ENCODE results near the gene HTD2.
A peak's percentile ranks its signal among the peaks of the same experiment; 100 is the strongest.
"Not testable (repeated sequence)": the region's sequence is repeated elsewhere in the genome, so short reads cannot be mapped to it uniquely, and the experiment has no call there.

Gene HTD2

DNA sequence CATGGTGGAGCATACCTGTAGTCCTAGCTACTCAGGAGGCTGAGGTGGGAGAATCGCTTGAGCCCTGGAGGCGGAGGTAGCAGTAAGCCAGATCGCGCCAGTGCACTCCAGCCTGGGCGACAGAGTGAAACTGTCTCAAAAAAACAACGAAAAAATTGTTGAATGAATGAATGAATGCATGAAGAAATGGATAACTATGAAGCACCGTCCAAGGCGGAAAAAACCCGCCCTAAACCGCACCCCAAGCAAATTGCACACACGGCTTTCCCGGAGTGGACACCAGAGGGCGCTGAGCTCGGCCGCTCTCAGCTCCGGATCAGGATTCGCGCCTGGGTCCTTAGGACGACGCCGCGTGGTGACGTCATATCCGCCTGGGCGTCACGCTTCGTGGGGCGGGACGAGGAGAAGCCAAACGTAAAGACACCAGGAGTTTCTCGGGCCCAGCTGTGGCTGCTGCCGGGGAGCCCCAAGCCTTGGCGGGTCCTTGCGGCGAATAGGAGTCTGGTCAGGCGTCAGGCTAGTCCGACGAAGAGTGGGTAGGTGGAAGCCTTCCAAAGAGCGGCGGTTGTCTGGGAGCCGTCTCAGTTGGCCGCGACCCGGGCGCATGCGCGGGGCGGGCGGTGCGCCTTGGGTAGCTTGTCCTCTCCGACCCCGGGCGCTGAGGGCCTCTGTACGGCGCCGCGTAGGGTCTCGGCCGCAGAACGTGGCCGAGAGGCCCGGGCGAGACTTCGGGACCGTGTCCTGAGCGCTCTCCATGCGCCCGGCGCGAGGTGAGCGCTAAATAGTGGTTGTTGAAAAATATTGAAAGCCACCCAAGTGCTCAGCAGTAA, at the start of gene HTD2, which contains the start of gene RPP14:
Gene HTD2 (plus strand): TSS at position 639 of the 830 bp plus-strand sequence. CDS start 11,094 bp downstream, outside the sequence.
Gene RPP14 (plus strand): TSS at position 364 of the 830 bp plus-strand sequence. CDS start 4,085 bp downstream, outside the sequence.
- ChIA-PET CTCF (interaction anchor here (0.6 to 2.5 kb wide), 14 partner anchors 10 to 707 kb away, joined by 3 to 8 read pairs (median 4); no protein-coding TSS in a partner anchor), POLR2A (ENCODE audit: low non-redundant PET) (no interaction called here)
- DNase-seq (ENCODE audit: low spot score) = peak; percentile 88
- TF ChIP-seq, protein P1, sequence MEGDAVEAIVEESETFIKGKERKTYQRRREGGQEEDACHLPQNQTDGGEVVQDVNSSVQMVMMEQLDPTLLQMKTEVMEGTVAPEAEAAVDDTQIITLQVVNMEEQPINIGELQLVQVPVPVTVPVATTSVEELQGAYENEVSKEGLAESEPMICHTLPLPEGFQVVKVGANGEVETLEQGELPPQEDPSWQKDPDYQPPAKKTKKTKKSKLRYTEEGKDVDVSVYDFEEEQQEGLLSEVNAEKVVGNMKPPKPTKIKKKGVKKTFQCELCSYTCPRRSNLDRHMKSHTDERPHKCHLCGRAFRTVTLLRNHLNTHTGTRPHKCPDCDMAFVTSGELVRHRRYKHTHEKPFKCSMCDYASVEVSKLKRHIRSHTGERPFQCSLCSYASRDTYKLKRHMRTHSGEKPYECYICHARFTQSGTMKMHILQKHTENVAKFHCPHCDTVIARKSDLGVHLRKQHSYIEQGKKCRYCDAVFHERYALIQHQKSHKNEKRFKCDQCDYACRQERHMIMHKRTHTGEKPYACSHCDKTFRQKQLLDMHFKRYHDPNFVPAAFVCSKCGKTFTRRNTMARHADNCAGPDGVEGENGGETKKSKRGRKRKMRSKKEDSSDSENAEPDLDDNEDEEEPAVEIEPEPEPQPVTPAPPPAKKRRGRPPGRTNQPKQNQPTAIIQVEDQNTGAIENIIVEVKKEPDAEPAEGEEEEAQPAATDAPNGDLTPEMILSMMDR (conservative IDR thresholded peaks at IDR 0.05; ENCODE audit: low read depth) = peak; percentile 95
- H3K27ac ChIP-seq = peak within 1 kb of the TSS; percentile 94

DNA sequence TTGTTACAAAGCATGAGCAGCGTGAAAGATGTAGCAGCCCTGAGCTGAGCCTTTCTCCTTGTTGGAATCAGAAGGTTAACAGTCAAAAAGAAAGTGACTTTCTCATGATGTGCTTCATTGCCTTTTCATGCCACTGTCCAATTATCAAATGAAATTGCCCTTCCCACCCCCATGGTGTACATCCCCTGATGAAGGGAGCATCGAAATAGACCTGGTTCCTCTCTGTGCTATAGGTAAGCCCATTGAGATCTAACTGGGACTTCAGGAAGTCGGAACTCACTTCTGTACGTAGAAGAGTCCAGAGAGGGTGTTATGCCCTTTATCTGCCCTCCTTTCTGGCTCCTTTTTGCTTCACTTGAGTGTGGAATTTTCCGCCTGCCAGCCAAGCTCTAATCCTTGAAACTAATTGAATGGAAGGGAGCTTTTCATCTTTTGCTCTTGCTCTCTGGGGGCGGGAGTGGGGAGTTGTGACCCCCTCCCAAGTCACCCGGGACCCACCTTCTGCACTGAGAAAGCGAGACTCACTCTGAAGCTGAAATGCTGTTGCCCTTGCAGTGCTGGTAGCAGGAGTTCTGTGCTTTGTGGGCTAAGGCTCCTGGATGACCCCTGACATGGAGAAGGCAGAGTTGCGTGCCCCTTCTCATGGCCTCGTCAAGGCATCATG, 47.8 kb upstream of the HTD2 start:
- no peak overlapping the region for H3K27ac ChIP-seq
- no peak for DNase-seq (ENCODE audit: low spot score)
- CTCF ChIA-PET = no interaction called here
- POLR2A ChIA-PET (ENCODE audit: low non-redundant PET) = no interaction called here
- TF ChIP-seq, protein P1 (conservative IDR thresholded peaks at IDR 0.05; ENCODE audit: low read depth) = no peak

DNA sequence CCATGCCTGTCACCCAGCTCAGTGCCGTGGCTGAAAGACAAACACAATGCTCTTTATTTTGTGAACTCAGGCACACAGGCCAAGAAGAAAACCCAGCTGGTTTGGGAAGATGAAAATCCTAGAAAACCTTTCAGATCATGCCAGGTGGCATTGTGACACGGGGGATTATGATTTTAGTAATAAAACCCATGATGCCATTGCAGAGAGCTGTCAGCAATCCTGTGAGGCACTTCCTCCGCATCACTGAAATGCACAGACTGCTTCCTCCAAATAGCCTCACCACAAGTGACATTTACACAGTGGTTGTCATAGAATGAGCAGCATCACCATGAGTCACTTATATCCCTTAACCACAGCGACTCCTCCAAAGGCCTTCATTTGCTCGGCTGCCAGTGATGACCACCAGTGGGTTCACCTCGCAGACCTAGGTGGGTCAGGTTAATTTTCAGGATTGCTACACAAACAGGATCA, 46.0 kb upstream of the HTD2 start:
- H3K27ac ChIP-seq = no peak overlapping the region
- DNase-seq (ENCODE audit: low spot score) = no peak
- ChIA-PET CTCF (no interaction called here), POLR2A (ENCODE audit: low non-redundant PET) (no interaction called here)
- TF ChIP-seq, protein P1 (conservative IDR thresholded peaks at IDR 0.05; ENCODE audit: low read depth) = no peak

DNA sequence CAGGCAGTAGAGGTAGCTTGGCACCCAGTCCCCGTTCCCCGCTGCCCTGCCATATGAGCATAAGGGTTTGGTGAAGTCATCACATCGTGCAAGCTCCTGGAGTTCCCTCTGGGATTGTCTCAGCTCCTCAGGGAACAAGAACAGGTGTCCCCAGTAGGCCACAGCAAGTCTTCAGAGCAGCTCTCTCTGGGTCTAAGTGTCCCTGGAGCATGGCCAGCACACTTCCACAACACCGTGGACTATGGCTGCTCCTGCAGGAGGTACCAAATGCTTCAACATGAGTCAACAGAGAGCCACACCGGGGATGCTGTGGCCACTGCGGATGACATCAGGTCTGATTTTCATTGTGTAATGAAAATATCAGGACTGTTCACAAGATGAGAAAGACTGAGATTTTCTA, 45.6 kb upstream of the HTD2 start:
- no peak overlapping the region for H3K27ac ChIP-seq
- POLR2A ChIA-PET (ENCODE audit: low non-redundant PET) = no interaction called here
- no peak for DNase-seq (ENCODE audit: low spot score)
- CTCF ChIA-PET = no interaction called here
- TF ChIP-seq, protein P1 (conservative IDR thresholded peaks at IDR 0.05; ENCODE audit: low read depth) = no peak

DNA sequence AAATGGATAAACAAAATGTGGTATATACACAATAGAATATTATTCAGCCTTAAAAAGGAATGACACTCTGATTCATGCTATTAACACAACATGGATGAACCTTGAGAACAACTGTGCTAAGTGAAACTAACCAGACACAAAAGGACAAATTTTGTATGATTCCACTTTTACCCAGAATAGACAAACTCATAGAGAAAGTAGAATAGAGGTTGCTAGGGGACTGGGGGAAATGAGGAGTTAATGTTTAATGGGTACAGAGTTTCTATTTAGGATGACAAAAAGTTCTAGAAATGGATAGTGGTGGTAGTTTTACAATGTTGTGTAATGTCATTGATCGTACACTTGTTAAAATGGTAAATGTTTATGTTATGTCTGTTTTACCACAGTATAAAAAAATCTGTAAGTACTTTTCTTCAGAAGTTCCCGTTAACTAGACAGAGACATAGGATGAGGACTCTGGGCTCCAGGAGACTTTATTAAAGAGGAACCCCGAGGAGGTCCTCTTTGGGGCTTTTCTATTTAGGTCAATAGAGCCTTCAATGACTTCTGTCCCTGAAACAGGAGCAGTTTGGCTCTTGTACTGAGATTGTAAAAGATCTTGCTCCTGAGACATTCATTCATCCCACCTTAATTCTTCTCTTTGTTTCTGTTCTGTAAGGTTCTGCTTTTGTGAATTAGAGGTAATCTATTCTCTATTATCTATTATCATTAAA, 44.2 kb upstream of the HTD2 start:
- POLR2A ChIA-PET (ENCODE audit: low non-redundant PET) = no interaction called here
- DNase-seq (ENCODE audit: low spot score) = no peak
- CTCF ChIA-PET = no interaction called here
- no peak overlapping the region for H3K27ac ChIP-seq
- TF ChIP-seq, protein P1 (conservative IDR thresholded peaks at IDR 0.05; ENCODE audit: low read depth) = no peak

DNA sequence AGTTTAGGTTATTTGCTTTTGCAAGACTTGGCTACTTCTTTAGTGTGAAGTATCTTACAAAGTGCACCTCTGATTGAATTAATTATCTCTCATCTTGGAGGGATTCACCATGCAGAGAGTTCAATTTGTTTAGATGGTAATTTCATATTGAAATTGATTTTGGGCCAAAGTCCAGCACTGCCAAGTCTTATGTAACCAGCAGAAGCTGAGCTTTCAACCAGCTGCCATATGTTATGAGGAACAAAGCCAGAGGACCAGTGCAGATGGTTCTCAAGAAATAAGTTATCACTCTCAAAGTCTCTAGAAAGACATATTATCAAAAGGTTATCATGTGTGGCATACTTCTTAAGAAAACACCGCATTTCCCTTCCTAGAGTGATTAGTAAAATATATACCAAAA, 39.7 kb upstream of the HTD2 start:
- DNase-seq (ENCODE audit: low spot score) = no peak
- ChIA-PET CTCF (no interaction called here), POLR2A (ENCODE audit: low non-redundant PET) (no interaction called here)
- H3K27ac ChIP-seq = no peak overlapping the region
- TF ChIP-seq, protein P1 (conservative IDR thresholded peaks at IDR 0.05; ENCODE audit: low read depth) = no peak

DNA sequence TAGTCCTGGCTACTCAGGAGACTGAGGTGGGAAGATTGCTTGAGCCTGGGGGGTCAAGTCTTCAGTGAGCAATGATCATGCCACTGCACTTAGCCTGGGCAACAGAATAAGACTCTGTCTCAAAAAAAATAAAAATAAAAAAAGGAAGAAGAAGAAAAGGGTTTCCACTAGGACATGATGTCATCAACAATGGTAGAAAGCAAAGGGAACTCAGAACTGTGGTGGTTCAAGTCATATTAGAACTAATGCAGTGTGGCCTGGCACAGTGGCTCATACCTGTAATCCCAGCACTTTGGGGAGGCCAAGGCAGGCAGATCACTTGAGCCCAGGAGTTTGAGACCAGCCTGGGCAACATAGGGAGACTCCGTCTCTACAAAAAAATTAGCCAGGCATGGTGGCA, 38.8 kb upstream of the HTD2 start:
- CTCF ChIA-PET; POLR2A ChIA-PET (ENCODE audit: low non-redundant PET); DNase-seq (ENCODE audit: low spot score); H3K27ac ChIP-seq: not testable (repeated sequence)
